GM23338 (cell line): ENCODE measurements around the gene XKR8. TPM values are rescaled to one million over a fixed set of nuclear protein-coding genes. Genes with fewer than 3 reads are reported as not detected.

Experiments
- ATAC-seq: fragments of 200-7000 bp; cut with Tn5 transposase; 3 replicates; pipeline ENCODE4 v1.9.1; 2020
- DNase-seq: peaks from one replicate; pipeline ENCODE4 v3.0.0-alpha.2; 2015; ENCODE audit warnings: low spot score
- H2AFZ ChIP-seq: fragments of 200-600 bp; sonication (generic); 2 replicates; pipeline ENCODE4 v1.8.0; 2016; ENCODE audit warnings: antibody characterized with exemption, mild to moderate bottlenecking, moderate library complexity
- H3F3A ChIP-seq: fragments of 200-600 bp; sonication (generic); replicated peaks from 2 replicates; pipeline ENCODE4 v1.8.0; 2017; ENCODE audit warnings: antibody characterized with exemption, mixed run types, low read depth
- H3K27ac ChIP-seq: fragments of 200-600 bp; sonication (generic); 2 replicates; pipeline ENCODE4 v1.6.1; 2016; ENCODE audit warnings: low read depth
- H3K27me3 ChIP-seq: fragments of 200-600 bp; sonication (generic); 2 replicates; pipeline ENCODE4 v1.8.0; 2016; ENCODE audit warnings: mild to moderate bottlenecking, mixed run types, moderate library complexity; ENCODE audit not compliant: insufficient read depth
- H3K36me3 ChIP-seq: fragments of 200-600 bp; sonication (generic); 2 replicates; pipeline ENCODE4 v1.8.0; 2016; ENCODE audit warnings: mild to moderate bottlenecking; ENCODE audit not compliant: insufficient read depth
- H3K4me1 ChIP-seq: fragments of 200-600 bp; sonication (generic); 2 replicates; pipeline ENCODE4 v1.8.0; 2016; ENCODE audit warnings: mild to moderate bottlenecking, moderate library complexity; ENCODE audit not compliant: insufficient read depth
- H3K4me2 ChIP-seq: fragments of 200-600 bp; sonication (generic); 2 replicates; pipeline ENCODE4 v1.7.1; 2017; ENCODE audit warnings: mixed run types
- H3K4me3 ChIP-seq: fragments of 200-600 bp; sonication (generic); 2 replicates; pipeline ENCODE4 v1.6.1; 2016; ENCODE audit warnings: mixed run types
- H3K79me2 ChIP-seq: fragments of 200-600 bp; sonication (generic); replicated peaks from 2 replicates; pipeline ENCODE4 v1.8.0; 2017; ENCODE audit warnings: mild to moderate bottlenecking; ENCODE audit not compliant: insufficient read depth
- H3K9me2 ChIP-seq: fragments of 200-600 bp; sonication (generic); 2 replicates; pipeline ENCODE4 v1.8.0; 2017; ENCODE audit not compliant: insufficient read depth
- H4K20me1 ChIP-seq: fragments of 200-600 bp; sonication (generic); replicated peaks from 2 replicates; pipeline ENCODE4 v1.8.0; 2017; ENCODE audit warnings: mild to moderate bottlenecking; ENCODE audit not compliant: insufficient read depth
- H3K27ac Mint-ChIP-seq: 2 replicates; pipeline ENCODE4 v1.8.0; 2020; ENCODE audit warnings: inconsistent platforms, mild to moderate bottlenecking, moderate library complexity, mixed read lengths
- H3K27me3 Mint-ChIP-seq: 3 replicates; pipeline ENCODE4 v1.8.0; 2022; ENCODE audit warnings: low read depth, mild to moderate bottlenecking, moderate library complexity, mixed read lengths, inconsistent platforms; ENCODE audit not compliant: insufficient read depth, poor library complexity
- H3K36me3 Mint-ChIP-seq: 3 replicates; pipeline ENCODE4 v1.8.0; 2021; ENCODE audit warnings: low read depth, mild to moderate bottlenecking, inconsistent platforms, moderate library complexity, mixed read lengths
- H3K4me1 Mint-ChIP-seq: 3 replicates; pipeline ENCODE4 v1.8.0; 2020; ENCODE audit warnings: mild to moderate bottlenecking, inconsistent platforms, mixed read lengths
- H3K4me3 Mint-ChIP-seq: 3 replicates; pipeline ENCODE4 v1.8.0; 2021; ENCODE audit warnings: moderate library complexity, mild to moderate bottlenecking, inconsistent platforms, mixed read lengths
- H3K9me3 Mint-ChIP-seq: 3 replicates; pipeline ENCODE4 v1.8.0; 2020; ENCODE audit warnings: moderate library complexity, mild to moderate bottlenecking, inconsistent platforms, mixed read lengths
- CREB1 ChIP-seq: fragments of 250-450 bp; sonication (Bioruptor Pico); IDR thresholded peaks from 2 replicates; pipeline ENCODE4 v1.5.0; 2020; ENCODE audit warnings: low read depth, mild to moderate bottlenecking, moderate library complexity
- CTCF ChIP-seq, 2 experiments: fragments of 200-600 bp in 1 of 2; sonication (generic) in 1 of 2; conservative IDR thresholded peaks; 2 replicates each; pipeline versions ENCODE4 v1.5.1 to v1.6.1; 2016 to 2017; ENCODE audit warnings: antibody characterized with exemption in 2 of 2, low read depth in 2 of 2, mild to moderate bottlenecking in 2 of 2, moderate library complexity in 1 of 2
- EZH2 ChIP-seq: fragments of 200-600 bp; sonication (generic); IDR thresholded peaks from one replicate; pipeline ENCODE4 v1.8.0; 2017; ENCODE audit warnings: antibody characterized with exemption, mild to moderate bottlenecking, low read depth; ENCODE audit not compliant: unreplicated experiment
- EZH2phosphoT487 ChIP-seq: fragments of 200-600 bp; sonication (generic); IDR thresholded peaks from one replicate; pipeline ENCODE4 v1.8.1; 2018; ENCODE audit warnings: antibody characterized with exemption; ENCODE audit not compliant: unreplicated experiment
- NANOG ChIP-seq: IDR thresholded peaks from 2 replicates; pipeline ENCODE4 v1.6.1; 2016; ENCODE audit warnings: antibody characterized with exemption, borderline replicate concordance
- REST ChIP-seq: IDR thresholded peaks from one replicate; pipeline ENCODE4 v1.6.1; 2018; ENCODE audit warnings: antibody characterized with exemption; ENCODE audit not compliant: unreplicated experiment
- ZNF331 ChIP-seq: fragments of 250-450 bp; sonication (Bioruptor Pico); IDR thresholded peaks from 2 replicates; pipeline ENCODE4 v1.5.0; 2020; ENCODE audit warnings: low read depth, mild to moderate bottlenecking, moderate library complexity
- ZNF462 ChIP-seq: fragments of 250-450 bp; sonication (Bioruptor Pico); IDR thresholded peaks from 2 replicates; pipeline ENCODE4 v1.5.0; 2020; ENCODE audit warnings: mild to moderate bottlenecking, moderate library complexity
- polyA plus RNA-seq: library from polyadenylated mRNA; unstranded; fragments of >200 nt; fragmentation: Nextera tagmentation; extraction: Ambion mirVana; gene quantifications from 2 replicates; pipeline ENCODE4 v1.2.1, GENCODE V29; 2016
- total RNA-seq: library from RNA; depleted of rRNA; stranded (reverse); fragments of >200 nt; shearing (Covaris generic); gene quantifications from 2 replicates; pipeline ENCODE4 v1.2.3, GENCODE V29; 2014
- TF ChIP-seq, protein P1 (sequence below): IDR thresholded peaks from 2 replicates; pipeline ENCODE4 v1.6.1; 2016; ENCODE audit warnings: antibody characterized with exemption

The XKR8 gene
- total and polyA plus RNA-seq, 2 experiments from 2014 or later = 8.2 to 13.1 TPM

DNA sequence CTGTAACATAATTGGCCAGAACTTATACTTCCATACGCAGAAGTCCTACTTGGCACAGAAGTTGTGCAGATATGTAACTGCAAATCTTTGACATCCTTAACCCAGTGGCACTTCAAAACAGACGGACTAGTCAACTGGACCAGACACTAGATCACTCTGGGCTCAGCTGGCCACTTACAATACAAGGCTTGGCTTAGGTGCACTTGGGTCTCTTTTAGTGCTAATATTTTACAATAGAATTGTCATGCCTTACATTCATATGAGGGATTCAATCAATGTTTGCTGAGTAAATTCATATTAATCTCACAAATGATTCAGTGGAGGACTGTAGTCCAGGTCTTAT lies 20.1 kb downstream of the XKR8 start (continued):
- TF ChIP-seq, protein P1, sequence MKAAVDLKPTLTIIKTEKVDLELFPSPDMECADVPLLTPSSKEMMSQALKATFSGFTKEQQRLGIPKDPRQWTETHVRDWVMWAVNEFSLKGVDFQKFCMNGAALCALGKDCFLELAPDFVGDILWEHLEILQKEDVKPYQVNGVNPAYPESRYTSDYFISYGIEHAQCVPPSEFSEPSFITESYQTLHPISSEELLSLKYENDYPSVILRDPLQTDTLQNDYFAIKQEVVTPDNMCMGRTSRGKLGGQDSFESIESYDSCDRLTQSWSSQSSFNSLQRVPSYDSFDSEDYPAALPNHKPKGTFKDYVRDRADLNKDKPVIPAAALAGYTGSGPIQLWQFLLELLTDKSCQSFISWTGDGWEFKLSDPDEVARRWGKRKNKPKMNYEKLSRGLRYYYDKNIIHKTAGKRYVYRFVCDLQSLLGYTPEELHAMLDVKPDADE = no peak
- TF ChIP-seq CREB1 (no peak), ZNF331 (CRISPR knock-in tag) (no peak), EZH2phosphoT487 (no peak), REST (no peak), NANOG (no peak), EZH2 (no peak), CTCF (conservative IDR thresholded peaks at IDR 0.05; ENCODE audit: low read depth in 2 of 2) (no peak)

DNA sequence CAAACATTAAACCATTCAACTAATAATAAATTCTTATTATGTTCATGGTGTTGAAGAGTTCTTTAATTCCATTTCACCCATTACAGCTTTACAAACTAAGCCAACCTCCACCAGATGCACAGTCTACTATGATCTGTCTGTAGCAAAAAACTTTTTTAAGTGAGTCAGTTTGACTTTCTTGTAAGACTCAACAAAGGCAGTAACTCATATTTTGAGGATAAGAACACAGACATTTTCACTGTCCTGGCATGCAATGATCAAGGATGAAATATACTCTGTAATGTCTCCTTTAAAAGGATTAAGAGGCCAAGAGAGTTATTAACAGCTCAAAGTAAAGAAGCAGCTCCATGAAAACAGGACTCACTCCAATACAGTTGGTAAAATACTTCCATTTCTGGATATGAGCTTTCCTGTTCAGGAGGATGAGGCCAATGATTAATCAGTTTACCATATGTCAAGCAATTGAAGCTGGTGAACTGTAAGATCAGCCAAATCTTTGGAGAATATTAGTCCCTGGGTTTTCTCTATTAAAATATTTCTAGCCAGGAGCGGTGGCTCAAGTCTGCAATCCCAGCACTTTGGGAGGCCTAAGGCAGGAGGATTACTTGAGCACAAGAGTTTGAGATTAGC lies 20.6 kb downstream of the XKR8 start:
- Histone ChIP-seq H3K4me3 (no peak overlapping the region), H3K36me3 (no peaks in the 10 kb centered on the region), H3K4me1 (no peaks in the 10 kb centered on the region), H3K27ac (no peak overlapping the region), H4K20me1 (no peaks in the 10 kb centered on the region), H3K79me2 (no peaks in the 10 kb centered on the region), H3K27me3 (no peaks in the 10 kb centered on the region), H2AFZ (no peak overlapping the region), H3F3A (0 out of 2 replicates have a peak, but pooled peaks cover 2% of the 10 kb centered on the region), H3K9me2 (no peaks in the 10 kb centered on the region), H3K4me2 (no peak overlapping the region)
- no peak overlapping the region for H3K4me3 Mint-ChIP-seq
- no peaks in the 10 kb centered on the region for H3K9me3 Mint-ChIP-seq
- H3K4me1 Mint-ChIP-seq = no peaks in the 10 kb centered on the region
- DNase-seq (no peak), ATAC-seq (no peak)
- no peak overlapping the region for H3K27ac Mint-ChIP-seq
- peaks cover 1% of the 10 kb centered on the region for H3K27me3 Mint-ChIP-seq
- peaks cover 5% of the 10 kb centered on the region; the same call in 2 of the 3 replicates for H3K36me3 Mint-ChIP-seq
- no peak for TF ChIP-seq CTCF (conservative IDR thresholded peaks at IDR 0.05; ENCODE audit: low read depth in 2 of 2)
- no peak for TF ChIP-seq ZNF462
- TF ChIP-seq EZH2phosphoT487 = no peak
